GM12878 (cell line): Measurements from ENCODE around the gene TOR2A. TPM values are rescaled to one million over a fixed set of nuclear protein-coding genes. Genes with fewer than 3 reads are reported as not detected.

Experiments used
- ATAC-seq: fragments of 200-7000 bp; cut with Tn5 transposase; 3 replicates; pipeline ENCODE4 v1.9.1; 2020; ENCODE audit warnings: mild to moderate bottlenecking, moderate library complexity
- BruUV-seq: library from RNA; stranded (reverse); fragments of 400-500 nt; replicated peaks from 2 replicates; lab custom pipeline; 2021; lab: Mats Ljungman, UMichigan
- CTCF ChIA-PET: fragments of 300-600 bp; sonication (Branson Sonifier 250); formaldehyde crosslinking; extraction: SDS; loops from one replicate; lab custom pipeline; 2021; ENCODE audit warnings: inconsistent platforms; lab: Yijun Ruan, JAX
- POLR2A ChIA-PET: fragments of 350-600 bp; formaldehyde crosslinking; extraction: SDS; loops from one replicate; lab custom pipeline; 2021; ENCODE audit warnings: inconsistent platforms; lab: Charles Lee
- RAD21 ChIA-PET: fragments of 300-600 bp; sonication (Branson Sonifier 250); formaldehyde crosslinking; loops from one replicate; lab custom pipeline; 2023; ENCODE audit warnings: antibody characterized with exemption; ENCODE audit not compliant: unreplicated experiment; lab: Charles Lee
- SMC1A ChIA-PET: fragments of 300-600 bp; sonication (Branson Sonifier 250); formaldehyde crosslinking; loops from one replicate; lab custom pipeline; 2023; ENCODE audit not compliant: unreplicated experiment, uncharacterized antibody; lab: Charles Lee
- DNase-seq: peaks from one replicate; pipeline ENCODE4 v3.0.0-alpha.2; 2011; ENCODE audit warnings: low read depth, low spot score
- FAIRE-seq: peaks from 3 replicates; lab custom pipeline; 2011; peaks lifted over from hg19 to GRCh38; lab: Jason Lieb, UNC
- H2AFZ ChIP-seq: 2 replicates; pipeline ENCODE4 v1.6.0; 2011; ENCODE audit warnings: low read depth, low read length, control low read depth; ENCODE audit not compliant: control insufficient read depth
- H3K27ac ChIP-seq: 2 replicates; pipeline ENCODE4 v1.5.1; 2011; ENCODE audit warnings: control low read depth; ENCODE audit not compliant: control insufficient read depth, insufficient read depth
- H3K27me3 ChIP-seq, 2 experiments: replicated peaks in 1 of 2; 2 replicates each; pipeline versions ENCODE4 v1.6.0 to v1.6.1; 2011; ENCODE audit warnings: low read length in 1 of 2; ENCODE audit not compliant: control insufficient read depth in 2 of 2, insufficient read depth in 2 of 2
- H3K36me3 ChIP-seq, 2 experiments: 2 replicates each; pipeline ENCODE4 v1.5.1; 2011; ENCODE audit warnings: low read length in 1 of 2; ENCODE audit not compliant: control insufficient read depth in 2 of 2, insufficient read depth in 2 of 2
- H3K4me1 ChIP-seq: 2 replicates; pipeline ENCODE4 v1.6.1; 2011; ENCODE audit warnings: mild to moderate bottlenecking, low read length, moderate library complexity, mixed read lengths; ENCODE audit not compliant: control insufficient read depth, insufficient read depth
- H3K4me2 ChIP-seq: 2 replicates; pipeline ENCODE4 v1.6.0; 2011; ENCODE audit warnings: control low read depth; ENCODE audit not compliant: control insufficient read depth, insufficient read depth
- H3K4me3 ChIP-seq: fragments of 200-600 bp; sonication (generic); 2 replicates; pipeline ENCODE4 v1.5.1; 2016
- H3K79me2 ChIP-seq: 2 replicates; pipeline ENCODE4 v1.6.0; 2011; ENCODE audit warnings: low read length; ENCODE audit not compliant: control insufficient read depth, insufficient read depth
- H3K9ac ChIP-seq: 2 replicates; pipeline ENCODE4 v1.8.0; 2011; ENCODE audit warnings: low read length, control low read depth, mixed read lengths; ENCODE audit not compliant: control insufficient read depth, insufficient read depth
- H3K9me3 ChIP-seq: replicated peaks from 3 replicates; pipeline ENCODE4 v1.5.1; 2011; ENCODE audit warnings: mild to moderate bottlenecking, low read length; ENCODE audit not compliant: control insufficient read depth, insufficient read depth
- H4K20me1 ChIP-seq: 2 replicates; pipeline ENCODE4 v1.6.0; 2011; ENCODE audit not compliant: control insufficient read depth, insufficient read depth
- BCLAF1 ChIP-seq: fragments of 450-650 bp; IDR thresholded peaks from 2 replicates; pipeline ENCODE4 v1.6.1; 2017; ENCODE audit warnings: antibody characterized with exemption, mild to moderate bottlenecking, moderate library complexity
- CBFB ChIP-seq: IDR thresholded peaks from 2 replicates; pipeline ENCODE4 v1.6.1; 2016; ENCODE audit warnings: antibody characterized with exemption, low read depth
- CBX5 ChIP-seq: sonication (generic); IDR thresholded peaks from 2 replicates; pipeline ENCODE4 v1.6.1; 2016; ENCODE audit warnings: low read depth, moderate library complexity, mild to moderate bottlenecking, inconsistent platforms
- FOS ChIP-seq: IDR thresholded peaks from 3 replicates; pipeline ENCODE4 v1.6.1; 2011; ENCODE audit warnings: borderline replicate concordance; ENCODE audit not compliant: insufficient read length; ENCODE audit errors: extremely low read depth
- MTA3 ChIP-seq: IDR thresholded peaks from 2 replicates; pipeline ENCODE4 v1.6.1; 2012; ENCODE audit warnings: low read length, inconsistent platforms, borderline replicate concordance
- NKRF ChIP-seq: fragments of 450-650 bp; conservative IDR thresholded peaks from 2 replicates; pipeline ENCODE4 v1.6.1; 2017; ENCODE audit warnings: mild to moderate bottlenecking, moderate library complexity
- NR2C1 ChIP-seq: fragments of 450-650 bp; IDR thresholded peaks from 2 replicates; pipeline ENCODE4 v1.6.1; 2017; ENCODE audit warnings: antibody characterized with exemption, mild to moderate bottlenecking, moderate library complexity
- RELB ChIP-seq: fragments of 450-650 bp; IDR thresholded peaks from 2 replicates; pipeline ENCODE4 v1.6.1; 2017; ENCODE audit warnings: low read depth, mild to moderate bottlenecking, moderate library complexity
- SMC3 ChIP-seq: IDR thresholded peaks from 2 replicates; pipeline ENCODE4 v1.6.1; 2011; ENCODE audit warnings: low read length, improper control_type of control experiment, borderline replicate concordance
- SUZ12 ChIP-seq: fragments of 200-600 bp; sonication (generic); IDR thresholded peaks from one replicate; pipeline ENCODE4 v1.6.1; 2018; ENCODE audit warnings: antibody characterized with exemption, mild to moderate bottlenecking; ENCODE audit not compliant: unreplicated experiment
- TBL1XR1 ChIP-seq: IDR thresholded peaks from 2 replicates; pipeline ENCODE4 v1.6.1; 2012; ENCODE audit warnings: low read depth, low read length, improper control_type of control experiment
- ZBTB40 ChIP-seq: fragments of 450-650 bp; IDR thresholded peaks from 2 replicates; pipeline ENCODE4 v1.6.1; 2016; ENCODE audit warnings: mild to moderate bottlenecking, moderate library complexity, borderline replicate concordance
- WGBS: methylation state at CpG from one replicate; pipeline ENCODE4 v1.1.6; 2016; ENCODE audit warnings: low lambda C conversion rate; ENCODE audit not compliant: insufficient replicate concordance, insufficient coverage; ENCODE audit errors: missing lambda C conversion rate; 5-methylcytosine and 5-hydroxymethylcytosine counted together
- in situ Hi-C: fragments of 300-500 bp; cut with MboI; formaldehyde crosslinking; loops from 9 replicates; pipeline ENCODE4 v1.14.3; 2018; ENCODE audit warnings: mixed read lengths
- intact Hi-C: fragments of 100-400 bp; cut with micrococcal nuclease; formaldehyde crosslinking; loops from one replicate; pipeline ENCODE4 v1.14.2; 2022; ENCODE audit not compliant: unreplicated experiment
- polyA plus RNA-seq, 11 experiments: library from polyadenylated mRNA; depleted of rRNA in 4 of 11; unstranded in 6 of 11; stranded (reverse) in 5 of 11; fragments of >200 nt; fragmentation: Nextera tagmentation in 4 of 11; fragmentation: Illumina TruSeq in 1 of 11; extraction: Ambion mirVana in 4 of 11; extraction: Trizol in 1 of 11; gene quantifications; 1 replicate in 1 of 11; 2 replicates in 10 of 11; pipeline versions ENCODE4 v1.2.1 to v1.2.3, GENCODE V29; 2011 to 2016; ENCODE audit warnings: inconsistent platforms in 2 of 11, missing spikeins in 2 of 11, low read depth in 1 of 11
- total RNA-seq, 4 experiments: library from RNA; depleted of rRNA in 3 of 4; stranded (reverse); fragments of >200 nt in 3 of 4; fragmentation: Illumina TruSeq in 1 of 4; extraction: Trizol in 1 of 4; gene quantifications; 2 replicates each; pipeline versions ENCODE4 v1.2.1 to v1.2.3, GENCODE V29; 2013 to 2021

Gene TOR2A
- total and polyA plus RNA-seq, 10 of the 15 experiments (the other 5 are each of a cell fraction or from before 2014, with no cell fraction given): 0.52 to 23.7 (median 8.5) TPM

GRCh38 chr9:127721391-127721821 is 13.7 kb downstream of the TOR2A start:
- ChIA-PET CTCF (no interaction called here), POLR2A (no interaction called here), RAD21 (no interaction called here), SMC1A (no interaction called here)
- Histone ChIP-seq H3K4me2 (no peak overlapping the region), H3K9me3 (no peaks in the 10 kb centered on the region), H3K9ac (no peak overlapping the region), H2AFZ (no peak overlapping the region), H3K4me3 (no peak overlapping the region), H3K36me3 (no peaks in the 10 kb centered on the region), H3K79me2 (no peaks in the 10 kb centered on the region), H3K27ac (no peak overlapping the region), H4K20me1 (no peaks in the 10 kb centered on the region), H3K27me3 (no peaks in the 10 kb centered on the region), H3K4me1 (no peaks in the 10 kb centered on the region)
- 36% methylated on average over 7 of the region's 11 CpGs for WGBS
- in situ Hi-C loops: no loop called here
- no TSS peak for BruUV-seq
- FAIRE-seq: no peak
- intact Hi-C loops: no loop called here
- no peak for DNase-seq
- ATAC-seq: no peak
- TF ChIP-seq FOS (no peak), SMC3 (no peak), TBL1XR1 (no peak), NKRF (no peak), RELB (no peak), CBX5 (no peak), CBFB (no peak), SUZ12 (no peak), BCLAF1 (no peak), NR2C1 (no peak), MTA3 (no peak), ZBTB40 (no peak)
